K562 (cell line): ENCODE results near the gene GSG1L2. TPM values are rescaled to one million over a fixed set of nuclear protein-coding genes. Genes with fewer than 3 reads are reported as not detected.

ENCODE experiments used
- ATAC-seq: fragments of 200-7000 bp; cut with Tn5 transposase; 3 replicates; pipeline ENCODE4 v1.9.1; 2020; ENCODE audit warnings: moderate library complexity
- BruUV-seq: library from RNA; stranded (reverse); fragments of 400-500 nt; replicated peaks from 2 replicates; lab custom pipeline; 2021; lab: Mats Ljungman, UMichigan
- CTCF ChIA-PET: fragments of 300-600 bp; formaldehyde crosslinking; extraction: SDS; loops from one replicate; lab custom pipeline; 2021; ENCODE audit warnings: low intra/inter-chr PET ratio; lab: Yijun Ruan, JAX
- POLR2A ChIA-PET: fragments of 300-600, 350-650 bp; sonication (Branson Sonifier 250); formaldehyde crosslinking; extraction: SDS; loops from one replicate; lab custom pipeline; 2021; ENCODE audit warnings: antibody characterized with exemption, inconsistent platforms; lab: Yijun Ruan, JAX
- DNase-seq, 4 experiments: peaks; one replicate each; pipeline versions ENCODE4 v3.0.0 to v3.0.0-alpha.2; 2011 to 2018; ENCODE audit warnings: low spot score in 3 of 4, mixed read lengths in 3 of 4; ENCODE audit errors: extremely low read depth in 1 of 4
- FAIRE-seq: peaks from 2 replicates; lab custom pipeline; 2011; peaks lifted over from hg19 to GRCh38; lab: Jason Lieb, UNC
- H2AFZ ChIP-seq: 2 replicates; pipeline ENCODE4 v1.6.0; 2011; ENCODE audit warnings: low read depth, low read length, control low read depth, inconsistent platforms
- H3K27ac ChIP-seq: fragments of 200-600 bp; 3 replicates; pipeline ENCODE4 v1.8.0; 2011; ENCODE audit warnings: low read depth, mild to moderate bottlenecking, control low read depth, inconsistent platforms, low read length, moderate library complexity, mixed read lengths; ENCODE audit errors: extremely low read depth
- H3K27me3 ChIP-seq, 2 experiments: fragments of 300-600 bp in 1 of 2; 2 replicates in 1 of 2; 3 replicates in 1 of 2; pipeline versions ENCODE4 v1.6.0 to v1.8.0; 2011; ENCODE audit warnings: inconsistent platforms in 2 of 2, low read length in 2 of 2, mild to moderate bottlenecking in 1 of 2, mixed read lengths in 1 of 2, moderate library complexity in 1 of 2; ENCODE audit not compliant: control insufficient read depth in 2 of 2, insufficient read depth in 2 of 2
- H3K36me3 ChIP-seq: fragments of 300-600 bp; 3 replicates; pipeline ENCODE4 v1.8.0; 2011; ENCODE audit warnings: mild to moderate bottlenecking, low read length, inconsistent platforms; ENCODE audit not compliant: control insufficient read depth, insufficient read depth
- H3K4me1 ChIP-seq, 2 experiments: fragments of 200-600 bp in 1 of 2; replicated peaks in 1 of 2; 2 replicates in 1 of 2; 3 replicates in 1 of 2; pipeline versions ENCODE4 v1.5.1 to v1.8.0; 2011; ENCODE audit warnings: inconsistent platforms in 2 of 2, low read length in 2 of 2, mild to moderate bottlenecking in 1 of 2, mixed read lengths in 1 of 2, moderate library complexity in 1 of 2; ENCODE audit not compliant: control insufficient read depth in 2 of 2, insufficient read depth in 2 of 2
- H3K4me2 ChIP-seq: 2 replicates; pipeline ENCODE4 v1.6.1; 2011; ENCODE audit warnings: low read length, control low read depth, inconsistent platforms, mixed read lengths; ENCODE audit not compliant: insufficient read depth
- H3K4me3 ChIP-seq: fragments of 200-600 bp; sonication (generic), shearing (Covaris generic); 2 replicates; pipeline ENCODE4 v1.5.1; 2016; ENCODE audit warnings: control low read depth, inconsistent platforms
- H3K79me2 ChIP-seq: fragments of 200-600 bp; 3 replicates; pipeline ENCODE4 v1.8.0; 2011; ENCODE audit warnings: low read length, inconsistent platforms; ENCODE audit not compliant: control insufficient read depth, insufficient read depth
- H3K9ac ChIP-seq, 2 experiments: 2 replicates each; pipeline versions ENCODE4 v1.6.0 to v1.6.1; 2011; ENCODE audit warnings: low read depth in 2 of 2, low read length in 2 of 2, control low read depth in 1 of 2, inconsistent platforms in 1 of 2, mild to moderate bottlenecking in 1 of 2, mixed read lengths in 1 of 2; ENCODE audit not compliant: insufficient read depth in 1 of 2
- H3K9me1 ChIP-seq: one replicate; pipeline ENCODE4 v1.6.0; 2011; ENCODE audit warnings: inconsistent platforms, mild to moderate bottlenecking, low read length, moderate library complexity; ENCODE audit not compliant: control insufficient read depth, insufficient read depth
- H3K9me3 ChIP-seq: replicated peaks from 2 replicates; pipeline ENCODE4 v1.5.1; 2011; ENCODE audit warnings: low read depth, low read length, inconsistent platforms; ENCODE audit not compliant: control insufficient read depth, insufficient read depth
- H4K20me1 ChIP-seq: replicated peaks from 2 replicates; pipeline ENCODE4 v1.6.1; 2011; ENCODE audit warnings: low read length, inconsistent platforms, mixed read lengths; ENCODE audit not compliant: control insufficient read depth, insufficient read depth
- CHD7 ChIP-seq: fragments of 200-600 bp; sonication (generic); IDR thresholded peaks from one replicate; pipeline ENCODE4 v1.6.1; 2012; ENCODE audit warnings: mild to moderate bottlenecking, low read depth, low read length, inconsistent platforms
- FOXP1 ChIP-seq: sonication (generic); formaldehyde crosslinking; IDR thresholded peaks from 2 replicates; pipeline ENCODE4 v1.8.0; 2022; ENCODE audit warnings: mild to moderate bottlenecking, missing genetic modification reagents
- IRF9 ChIP-seq: fragments of 450-650 bp; IDR thresholded peaks from 2 replicates; pipeline ENCODE4 v1.6.1; 2016; ENCODE audit warnings: missing biosample characterization, missing genetic modification characterization
- KLF10 ChIP-seq: fragments of 250-450 bp; sonication (Bioruptor Pico); IDR thresholded peaks from 2 replicates; pipeline ENCODE4 v1.6.1; 2021; ENCODE audit warnings: matching md5 sums
- LCOR ChIP-seq: sonication (generic); formaldehyde crosslinking; IDR thresholded peaks from 2 replicates; pipeline ENCODE4 v1.8.0; 2022; ENCODE audit warnings: mild to moderate bottlenecking, missing genetic modification reagents
- PTTG1 ChIP-seq: fragments of 450-650 bp; IDR thresholded peaks from 2 replicates; pipeline ENCODE4 v1.6.1; 2016; ENCODE audit warnings: low read depth, mild to moderate bottlenecking, missing genetic modification characterization, missing compliant biosample characterization
- RFX7 ChIP-seq: fragments of 250-450 bp; sonication (Bioruptor Pico); IDR thresholded peaks from 2 replicates; pipeline ENCODE4 v1.5.1; 2021; ENCODE audit warnings: mild to moderate bottlenecking
- STAT5B ChIP-seq: fragments of 250-450 bp; sonication (Bioruptor Pico); IDR thresholded peaks from 2 replicates; pipeline ENCODE4 v1.8.0; 2021; ENCODE audit warnings: mild to moderate bottlenecking, inconsistent platforms
- WGBS: fragments of 100-300 bp; shearing (Covaris generic); methylation state at CpG from one replicate; pipeline ENCODE4 v1.1.6; 2016; ENCODE audit warnings: low coverage, mixed read lengths; ENCODE audit not compliant: insufficient coverage; ENCODE audit errors: missing lambda C conversion rate; 5-methylcytosine and 5-hydroxymethylcytosine counted together
- in situ Hi-C: fragments of 300-500 bp; cut with MboI; formaldehyde crosslinking; loops from 4 replicates; pipeline ENCODE4 v1.15.0; 2018; ENCODE audit warnings: inconsistent platforms, mixed read lengths
- intact Hi-C: fragments of 100-400 bp; cut with micrococcal nuclease; formaldehyde crosslinking; loops from 2 replicates; pipeline ENCODE4 v1.14.2; 2022
- polyA plus RNA-seq, 8 experiments: library from polyadenylated mRNA; depleted of rRNA in 4 of 8; stranded (reverse) in 5 of 8; unstranded in 3 of 8; fragments of >200 nt; fragmentation: Nextera tagmentation in 2 of 8; fragmentation: Illumina TruSeq in 1 of 8; extraction: Ambion mirVana in 2 of 8; extraction: Trizol in 1 of 8; gene quantifications; 2 replicates each; pipeline versions ENCODE4 v1.2.1 to v1.2.3, GENCODE V29; 2011 to 2014; ENCODE audit warnings: inconsistent platforms in 1 of 8, missing spikeins in 1 of 8
- total RNA-seq, 7 experiments: library from RNA; depleted of rRNA in 6 of 7; stranded (reverse); fragments of >200 nt in 6 of 7; fragmentation: Illumina TruSeq in 2 of 7; extraction: Trizol in 2 of 7; gene quantifications; 2 replicates each; pipeline versions ENCODE4 v1.2.1 to v1.2.3, GENCODE V29; 2011 to 2021; ENCODE audit warnings: low replicate concordance in 1 of 7

GSG1L2 gene
- total and polyA plus RNA-seq, 9 of the 15 experiments (the other 6 are each of a cell fraction or from before 2014, with no cell fraction given) = not detected

- no TSS peak for BruUV-seq
- in situ Hi-C loops = no loop called here
- POLR2A ChIA-PET = no interaction called here
- H3K79me2 ChIP-seq = no peaks in the 10 kb centered on the region
- H3K4me2 ChIP-seq = no peak within 1 kb of the TSS
- TF ChIP-seq PTTG1 (tag) (no peak), LCOR (CRISPR knock-in tag) (no peak), STAT5B (CRISPR knock-in tag) (no peak), KLF10 (CRISPR knock-in tag) (no peak), CHD7 (no peak), RFX7 (CRISPR knock-in tag) (no peak), IRF9 (tag) (no peak), FOXP1 (no peak)
- TF ChIP-seq, all 486 proteins: peak for 0
- DNase-seq = no peak
- WGBS = 0% methylated on average over 3 of the region's 21 CpGs
- Histone ChIP-seq H3K27ac (no peak within 1 kb of the TSS), H3K4me1 (no peaks in the 10 kb centered on the region), H3K4me3 (no peak within 1 kb of the TSS), H3K9ac (no peak within 1 kb of the TSS), H3K9me1 (no peaks in the 10 kb centered on the region), H2AFZ (no peak within 1 kb of the TSS), H4K20me1 (no peaks in the 10 kb centered on the region), H3K36me3 (no peaks in the 10 kb centered on the region), H3K9me3 (no peaks in the 10 kb centered on the region), H3K27me3 (no peaks in the 10 kb centered on the region; a peak in 1 of 5 replicates)
- ATAC-seq = no peak
- no peak for FAIRE-seq
- intact Hi-C loops = no loop called here
- CTCF ChIA-PET = no interaction called here
These were observed 3.8 kb upstream of the GSG1L2 start, which contains the start of gene GLP2R for GRCh38 chr17:9825641-9826150. Gene GLP2R (plus strand): TSS chr17:9825924. CDS start chr17:9826064, 140 bp downstream.
